ENCODE data around the gene ZMAT5.

Gene ZMAT5

DNA sequence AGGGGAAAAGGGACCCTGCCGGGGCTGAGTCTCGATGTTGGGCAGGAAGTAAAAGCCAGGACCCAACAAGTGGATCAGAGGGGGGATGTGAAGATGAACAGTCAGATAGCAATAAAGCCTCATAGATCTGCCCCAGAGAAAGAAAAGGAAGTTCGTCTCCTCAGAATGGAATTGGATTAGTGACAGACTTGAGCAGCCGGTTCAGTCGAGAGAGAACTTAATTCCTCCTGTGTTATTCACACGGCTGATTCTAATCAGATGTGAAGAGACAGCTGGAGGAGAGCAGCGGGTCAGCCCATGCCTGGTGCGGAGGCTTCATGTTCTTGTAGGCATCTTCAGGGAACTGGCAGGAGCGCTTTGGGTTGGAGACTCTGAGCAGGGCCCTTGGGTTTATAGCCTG, 76.3 kb downstream of the ZMAT5 start:
- FAIRE-seq (no peak), DNase-seq (ENCODE audit: low spot score) (no peak)

DNA sequence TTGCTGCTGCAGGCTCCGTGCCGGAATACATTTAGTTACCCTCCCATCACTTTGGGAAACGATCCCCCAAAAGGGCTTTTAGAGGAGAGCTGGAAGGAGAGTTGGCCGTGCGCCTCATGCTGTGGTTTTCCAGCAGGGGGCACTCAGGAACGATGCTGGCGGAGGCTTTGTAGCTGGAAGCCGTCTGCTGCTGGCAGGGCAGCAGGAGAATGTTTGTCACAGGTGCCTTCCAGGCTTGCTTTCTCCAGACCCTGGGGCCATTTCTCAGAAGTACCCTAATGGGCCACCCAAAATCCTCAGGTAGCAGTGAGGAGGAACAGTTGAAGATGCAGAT, 77.0 kb downstream of the ZMAT5 start:
- FAIRE-seq = no peak
- no peak for DNase-seq (ENCODE audit: low spot score)

DNA sequence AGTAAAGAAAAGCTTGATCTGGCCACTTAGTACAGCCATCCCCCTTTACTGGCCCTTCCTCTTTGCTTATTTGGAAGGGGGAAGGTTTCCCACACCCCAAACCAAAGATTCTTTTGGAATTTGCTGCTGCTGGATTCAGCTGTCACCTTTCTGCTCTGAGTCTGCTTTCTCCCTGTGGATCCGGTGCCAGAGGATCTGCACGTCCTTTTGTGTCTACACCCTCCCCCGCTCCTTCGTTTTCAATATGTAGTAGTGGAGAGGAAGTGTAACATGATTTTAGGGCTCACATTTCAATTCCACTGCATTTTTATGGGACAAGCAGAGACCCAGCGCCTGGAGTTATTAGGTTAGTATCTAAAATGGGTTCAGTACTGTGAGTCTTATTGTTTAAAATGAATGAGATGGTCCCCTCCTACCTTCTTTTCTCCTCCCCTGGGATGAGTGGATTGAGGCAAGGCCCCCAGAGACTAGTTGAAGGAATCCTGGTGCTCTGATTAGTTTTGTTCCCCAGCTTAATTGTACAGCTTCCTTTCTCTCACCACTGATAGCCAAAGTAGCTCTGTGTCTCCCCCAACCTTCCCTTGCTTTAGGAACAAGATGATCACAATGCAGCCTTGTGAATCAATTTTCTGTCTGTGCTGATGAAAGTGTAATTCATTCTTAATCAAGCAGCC, 77.5 kb downstream of the ZMAT5 start:
- FAIRE-seq = no peak
- DNase-seq (ENCODE audit: low spot score) = no peak

DNA sequence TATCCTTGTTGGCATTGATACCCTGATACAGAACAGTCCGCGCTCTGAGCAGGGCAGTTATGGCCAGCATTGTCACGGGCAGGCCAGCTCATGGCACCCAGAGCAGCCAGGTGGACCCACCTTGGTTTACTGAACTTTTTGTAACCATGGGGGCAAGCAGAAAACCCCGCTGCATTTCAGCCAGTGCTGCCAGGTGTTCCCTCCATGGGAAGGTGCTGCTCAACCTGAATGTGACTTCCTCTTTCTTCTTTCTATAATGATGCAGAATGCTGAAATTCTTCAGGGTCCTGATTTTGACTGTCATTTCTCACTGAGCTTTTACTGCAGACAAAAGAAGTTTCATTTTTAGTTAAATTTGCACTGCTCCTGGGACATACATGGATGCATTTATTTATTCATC, 82.6 kb downstream of the ZMAT5 start:
- FAIRE-seq (no peak), DNase-seq (ENCODE audit: low spot score) (no peak)

DNA sequence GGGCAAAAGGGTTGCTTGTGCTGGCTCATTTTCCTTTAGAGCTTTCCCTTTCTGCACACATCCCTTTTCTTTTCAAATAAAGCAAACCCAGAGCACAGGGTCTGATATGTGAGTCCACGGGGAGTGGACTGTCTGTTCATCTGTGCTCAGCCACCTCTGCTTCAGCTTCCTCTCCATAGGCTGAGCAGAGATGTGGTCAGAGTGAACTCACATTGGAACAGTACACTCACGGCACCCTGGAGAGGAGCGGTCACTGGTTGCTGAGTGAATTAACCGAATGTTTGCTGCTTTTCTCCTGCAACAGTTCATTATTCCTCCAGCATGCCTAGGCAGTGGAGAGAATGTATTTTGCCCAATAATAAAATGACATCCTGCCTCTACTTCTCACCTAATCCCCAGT, 83.3 kb downstream of the ZMAT5 start:
- no peak for DNase-seq (ENCODE audit: low spot score)
- no peak for FAIRE-seq

All from RCC 7860 (cell line).